Medulla oblongata (tissue), 1 donor: Measurements from ENCODE around the gene RHEBL1.
"Not testable (repeated sequence)": the region's sequence is repeated elsewhere in the genome, so short reads cannot be mapped to it uniquely, and the experiment has no call there.

ENCODE experiments used
- DNase-seq: peaks from one replicate; pipeline ENCODE4 v3.0.0-alpha.2; 2015; ENCODE audit errors: extremely low spot score

RHEBL1 gene

DNA sequence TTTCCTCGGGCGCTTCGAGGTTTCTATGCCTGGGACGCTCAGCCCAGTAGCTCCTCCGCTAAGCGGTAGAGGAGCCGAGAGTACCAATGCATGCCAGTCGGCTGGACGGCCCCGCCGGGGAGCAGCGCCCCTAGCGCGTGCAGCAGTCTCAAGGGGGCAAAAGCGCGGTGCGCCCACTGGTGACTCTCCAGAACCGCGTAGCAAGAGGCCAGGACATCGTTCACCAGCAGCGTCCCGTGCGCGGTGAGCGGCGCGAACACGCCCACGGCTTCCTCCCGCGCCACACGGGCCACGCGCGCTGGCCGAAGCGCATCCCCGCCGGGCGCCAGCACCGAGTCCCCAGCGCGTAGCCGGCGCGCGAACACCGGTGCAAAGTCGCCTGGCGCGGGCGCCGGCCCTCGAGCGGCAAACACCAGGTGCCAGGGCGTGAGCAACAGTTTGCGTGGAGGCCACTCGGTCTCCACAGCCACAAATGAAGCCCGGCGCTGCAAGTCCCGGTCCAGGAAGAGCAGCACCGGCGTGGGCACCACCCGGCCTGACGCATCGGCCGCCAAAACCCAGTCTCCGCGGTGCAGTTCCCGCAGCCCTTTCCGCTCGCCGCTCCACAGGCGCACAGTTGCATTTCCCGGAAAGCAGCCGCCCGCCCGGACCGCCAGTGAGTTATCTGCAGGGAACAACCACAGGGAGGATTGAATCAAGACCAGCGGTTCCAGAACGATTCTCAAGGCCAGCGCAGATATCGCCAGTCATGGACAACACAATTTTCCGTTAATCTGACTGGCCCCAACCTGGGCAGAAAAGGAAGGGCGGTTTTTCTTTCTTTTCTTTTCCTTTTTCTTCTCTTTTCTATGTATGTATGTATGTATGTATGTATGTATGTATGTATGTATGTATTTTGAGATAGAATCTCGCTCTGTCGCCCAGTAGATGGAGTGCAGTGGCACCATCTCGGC lies 20.3 kb upstream of the RHEBL1 start:
- no peak for DNase-seq

DNA sequence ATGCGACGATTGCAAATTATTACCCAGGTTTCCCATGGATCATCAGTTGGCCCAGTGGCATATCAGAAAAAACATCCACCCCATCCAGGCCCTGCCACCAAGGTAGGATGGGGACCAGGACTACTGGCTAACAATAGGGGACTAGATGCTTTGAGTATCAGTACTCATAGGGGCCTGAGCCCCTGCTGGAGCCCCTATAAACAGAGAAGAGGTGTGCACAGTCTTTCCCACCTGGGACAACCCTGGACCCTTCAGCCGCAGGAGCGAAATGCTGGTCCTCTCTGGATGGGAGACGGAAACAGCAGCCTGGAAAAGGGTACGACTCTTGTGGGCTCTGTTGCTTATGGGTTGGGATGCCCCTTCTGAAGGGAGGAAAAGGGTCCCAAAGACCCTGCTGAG lies 19.2 kb upstream of the RHEBL1 start:
- DNase-seq = no peak

DNA sequence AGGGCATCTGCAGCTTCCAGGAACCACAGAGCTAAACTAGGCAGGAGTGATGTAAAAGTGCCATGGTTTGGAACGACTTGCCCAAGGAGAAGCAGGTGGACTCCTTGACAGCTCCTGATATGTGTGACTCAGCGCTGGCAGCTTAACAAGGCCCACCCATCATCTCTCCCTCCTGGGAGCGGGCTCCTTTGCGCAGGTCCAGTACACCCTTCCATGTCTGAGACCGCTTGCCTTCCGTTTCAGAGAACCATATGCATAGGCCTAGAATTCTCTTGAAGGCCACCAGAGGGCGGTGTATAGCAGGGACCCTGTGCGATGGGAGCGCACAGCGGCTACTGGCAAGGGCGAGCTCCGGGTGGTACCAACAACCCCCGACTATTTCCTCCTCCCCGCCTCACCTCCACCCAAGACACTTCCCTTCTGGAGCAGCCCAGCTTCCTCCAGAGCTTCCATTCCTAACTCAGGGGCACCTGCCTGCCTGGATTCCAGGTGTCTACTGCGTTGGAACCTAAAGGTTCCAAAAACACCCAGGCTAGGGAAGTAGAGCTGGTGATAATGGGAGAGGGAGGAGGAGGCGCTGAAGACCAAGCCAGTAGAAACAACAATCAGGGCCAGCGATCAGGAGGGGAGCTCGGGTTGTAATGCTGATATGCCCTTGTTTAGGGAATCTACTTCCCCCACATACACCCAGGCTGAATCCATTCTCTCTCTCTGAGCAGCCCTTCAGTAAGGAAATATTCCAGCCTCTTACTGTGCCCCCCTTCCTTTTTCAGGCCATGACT lies 18.6 kb upstream of the RHEBL1 start:
- peak; percentile 94 for DNase-seq

DNA sequence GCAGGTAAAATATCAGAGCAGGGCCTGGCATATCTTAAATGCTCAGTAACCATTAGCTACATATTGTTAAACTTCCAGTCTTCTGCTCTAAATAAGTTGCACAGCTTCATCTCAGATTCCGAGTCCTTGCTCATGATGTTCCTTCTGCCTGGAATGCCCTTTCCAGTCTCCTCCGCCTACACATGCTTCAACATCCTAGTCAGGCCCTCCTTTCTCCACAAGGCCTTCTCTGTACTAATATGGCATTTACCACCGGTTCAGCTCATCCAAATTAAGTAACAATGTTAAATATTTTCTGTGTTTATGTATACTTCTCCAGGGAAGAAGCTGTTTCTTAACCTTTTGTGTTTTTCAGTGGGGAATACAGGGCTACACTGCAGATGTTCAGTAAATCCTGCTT lies 16.3 kb upstream of the RHEBL1 start:
- DNase-seq = no peak

DNA sequence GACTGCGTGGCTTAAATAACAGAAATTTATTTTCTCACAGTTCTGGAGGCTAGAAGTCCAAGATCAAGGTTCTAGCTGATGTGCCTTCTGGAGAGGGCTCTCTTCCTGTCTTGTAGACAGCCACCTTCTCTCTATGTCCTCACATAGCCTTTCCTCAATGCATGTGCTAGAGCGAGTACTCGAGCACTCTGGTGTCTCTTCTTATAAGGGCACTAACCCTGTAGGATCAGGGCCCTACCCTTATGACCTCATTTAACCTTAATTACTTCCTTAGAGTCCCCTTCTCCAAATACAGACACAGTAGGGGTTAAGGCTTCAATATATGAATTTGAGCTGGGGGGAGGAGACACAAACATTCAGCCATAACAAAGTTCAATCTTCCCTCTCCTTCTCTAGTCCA lies 14.7 kb upstream of the RHEBL1 start:
- no peak for DNase-seq

DNA sequence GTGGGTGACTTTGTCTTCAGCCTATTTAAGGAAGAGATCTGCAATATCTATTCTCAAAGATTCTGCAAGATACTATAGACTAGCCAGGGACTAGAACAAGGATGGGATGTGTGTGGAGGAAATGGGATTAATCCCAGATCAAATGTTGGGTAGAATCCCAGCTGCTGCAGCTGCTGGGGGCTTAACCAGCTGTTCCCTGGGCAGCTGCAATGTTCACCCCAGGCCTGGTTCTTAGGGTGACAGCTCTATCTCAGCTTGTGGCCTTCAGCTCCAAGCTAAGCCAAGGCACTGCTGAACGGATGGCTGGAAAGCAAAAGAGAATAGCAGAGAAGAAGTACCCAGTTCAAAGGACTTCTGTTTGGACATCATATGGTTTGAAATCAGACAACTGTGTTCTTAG lies 10.0 kb upstream of the RHEBL1 start:
- no peak for DNase-seq

DNA sequence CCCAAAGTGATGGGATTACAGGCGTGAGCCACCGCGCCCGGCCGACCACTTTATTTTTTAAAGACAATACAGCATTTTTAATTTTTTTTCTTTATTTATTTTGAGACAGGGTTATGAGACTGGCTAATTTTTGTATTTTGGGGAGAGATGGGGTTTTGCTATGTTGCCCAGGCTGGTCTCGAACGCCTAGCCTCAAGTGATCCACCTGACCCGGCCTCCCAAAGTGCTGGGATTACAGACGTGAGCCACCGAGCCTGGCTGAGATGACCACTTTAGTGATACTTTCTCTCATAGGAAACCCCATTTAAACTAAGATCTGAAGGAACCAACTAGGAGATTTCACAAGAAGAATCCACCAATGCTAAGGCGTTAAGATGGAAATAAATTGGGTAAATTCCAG lies 1.2 kb upstream of the RHEBL1 start:
- DNase-seq = no peak

DNA sequence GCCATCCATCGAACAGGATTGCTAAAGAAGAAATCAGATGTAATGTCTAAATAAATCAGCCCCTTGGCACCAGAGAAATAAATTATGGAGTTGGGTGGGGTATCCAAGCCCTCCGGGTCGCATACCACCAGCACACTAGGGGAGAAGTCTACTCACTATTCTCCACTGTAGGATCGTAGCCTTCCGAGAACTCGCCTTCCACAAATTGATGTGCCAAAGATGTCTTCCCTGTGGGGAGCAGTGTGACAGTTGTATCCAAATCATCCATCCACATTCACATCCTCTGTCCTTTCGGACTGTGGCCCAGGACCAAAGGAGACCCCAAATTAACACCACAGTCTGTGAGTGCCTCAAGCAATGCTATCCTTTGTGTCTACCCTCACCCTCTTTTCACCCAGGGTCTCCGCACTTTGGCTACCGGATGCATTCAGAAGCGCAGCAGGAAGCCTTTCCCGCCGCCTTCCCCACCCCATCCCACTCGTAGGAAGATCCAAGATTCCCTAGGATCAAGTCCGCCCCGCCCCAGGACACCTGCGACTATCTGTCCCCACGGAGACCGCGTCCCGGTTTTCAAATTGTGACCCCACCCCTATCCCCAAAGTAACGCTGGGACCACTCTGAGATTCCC lies 786 bp downstream of the RHEBL1 start:
- DNase-seq = no peak

DNA sequence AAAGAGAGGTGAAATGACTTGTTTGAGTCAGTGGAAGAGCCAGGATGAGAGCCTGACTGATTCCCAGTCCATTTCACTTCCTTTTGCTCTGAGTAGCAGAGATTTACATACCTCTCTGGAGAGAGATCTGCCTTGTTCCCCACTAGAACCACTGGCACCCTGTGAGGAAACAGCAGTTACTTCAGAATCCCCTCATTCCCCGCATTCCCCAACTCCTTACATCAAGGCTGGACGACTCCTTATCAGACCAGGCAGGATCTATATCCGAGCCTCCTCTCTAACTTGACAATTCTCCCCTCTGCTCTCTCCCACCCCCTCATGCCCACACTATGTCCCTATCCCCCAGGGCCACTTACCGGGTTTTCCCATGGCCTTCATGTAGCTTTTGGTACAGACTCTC lies 3.7 kb downstream of the RHEBL1 start:
- no peak for DNase-seq

DNA sequence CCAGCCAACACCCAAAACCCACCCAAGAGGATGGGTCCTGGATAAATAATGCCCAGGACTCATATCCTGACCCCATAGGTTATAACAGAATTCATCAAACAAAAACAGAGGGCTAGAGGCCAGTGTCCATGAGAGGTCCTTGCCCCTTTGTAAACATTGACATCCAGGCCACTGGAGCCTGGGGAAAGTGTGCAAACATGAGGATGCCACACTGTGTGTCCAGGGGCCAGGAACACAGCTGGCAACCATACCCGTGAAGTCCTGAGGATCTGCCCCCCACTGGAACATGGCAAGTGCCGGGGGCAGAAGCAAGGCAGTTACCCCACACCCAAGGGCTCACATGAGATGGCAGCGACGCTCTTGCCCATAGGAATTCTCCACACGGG lies 5.0 kb downstream of the RHEBL1 start:
- DNase-seq = no peak

DNA sequence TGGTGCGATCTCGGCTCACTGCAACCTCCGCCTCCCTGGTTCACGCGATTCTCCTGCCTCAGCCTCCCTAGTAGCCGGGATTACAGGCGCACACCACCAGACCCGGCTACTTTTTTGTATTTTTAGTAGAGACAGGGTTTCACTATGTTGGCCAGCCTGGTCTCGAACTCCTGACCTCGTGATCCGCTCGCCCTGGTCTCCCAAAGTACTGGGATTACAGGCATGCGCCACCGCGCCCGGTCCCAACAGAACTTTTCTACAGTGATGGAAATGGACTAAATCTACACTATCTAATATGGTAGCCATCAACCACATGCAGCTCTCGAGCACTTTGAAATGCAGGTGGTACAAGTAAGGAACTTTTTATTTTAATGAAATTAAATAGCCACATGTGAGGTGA lies 7.9 kb downstream of the RHEBL1 start:
- DNase-seq = not testable (repeated sequence)

DNA sequence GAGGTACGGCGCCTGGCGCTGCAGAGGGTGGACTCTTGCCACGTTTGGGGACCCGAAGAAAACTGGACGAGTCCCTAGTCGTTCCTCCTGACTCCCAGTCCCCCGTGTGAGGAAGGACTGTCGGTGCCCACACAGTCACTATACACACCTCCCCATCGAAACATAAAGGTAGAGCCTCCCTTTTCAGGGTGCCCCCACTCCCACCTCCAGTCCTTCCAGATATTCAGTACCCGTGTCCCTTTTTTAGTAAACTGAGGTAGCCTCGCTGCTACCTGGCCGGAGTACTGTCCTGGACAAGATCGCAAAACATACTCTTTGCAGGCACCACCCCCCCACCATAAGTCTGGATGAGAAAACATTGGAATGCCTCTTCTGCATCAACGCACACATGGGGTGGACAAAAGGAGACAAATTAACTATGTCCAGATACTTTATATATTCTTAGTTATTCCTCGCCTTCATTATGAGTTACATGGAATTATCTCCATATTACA lies 8.6 kb downstream of the RHEBL1 start:
- peak; percentile 10 for DNase-seq

DNA sequence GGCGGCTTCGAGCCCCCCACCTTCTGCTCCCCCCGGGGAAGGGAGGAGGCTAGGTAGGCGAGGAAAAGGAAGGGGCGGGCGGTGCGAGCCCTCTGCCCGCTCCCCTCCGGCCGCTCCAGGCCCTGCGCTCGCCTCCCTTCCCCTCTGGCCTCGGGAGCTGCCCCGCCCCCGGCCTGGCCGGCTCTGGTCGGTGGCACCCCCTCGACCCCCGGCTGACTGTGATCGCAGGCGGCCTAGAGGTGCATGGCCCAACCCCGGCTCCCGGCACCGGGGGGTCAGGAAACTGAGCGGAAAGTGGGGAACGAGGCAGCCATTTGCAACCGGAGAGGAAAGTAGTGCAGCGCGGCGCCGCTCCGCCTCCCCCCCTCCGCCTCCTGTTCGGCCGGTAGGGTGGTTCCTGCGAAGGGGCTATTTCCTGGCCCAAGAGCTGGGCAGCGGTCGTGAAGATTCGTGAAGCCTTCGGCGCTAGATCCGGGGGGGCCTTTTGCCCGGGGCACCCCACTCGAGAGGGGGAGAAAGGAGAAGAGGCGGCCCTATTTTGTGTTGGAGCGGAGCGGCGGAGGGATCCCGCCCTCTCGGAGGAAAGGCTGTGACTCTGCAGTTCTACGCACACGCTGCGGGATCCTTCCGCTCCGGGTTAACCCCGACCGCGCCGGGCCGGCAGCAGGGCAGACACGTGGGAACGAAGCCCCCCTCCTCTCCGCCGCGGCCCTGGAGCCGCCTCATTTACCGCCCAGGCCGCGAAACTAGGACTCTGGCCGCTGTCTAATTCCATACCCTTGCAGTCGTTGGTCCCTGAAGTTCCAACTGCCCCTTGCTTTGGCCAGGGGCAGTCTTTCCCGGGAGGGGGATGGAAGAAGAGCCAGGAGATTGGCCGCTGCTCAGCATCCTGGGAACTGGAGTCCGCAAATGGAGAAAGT lies 9.3 kb downstream of the RHEBL1 start, which contains the start of gene KMT2D:
Gene KMT2D, minus strand, starts transcription at position 558 of the 920 bp plus-strand sequence. CDS start 5,470 bp downstream, outside the sequence.
- DNase-seq = peak; percentile 93

DNA sequence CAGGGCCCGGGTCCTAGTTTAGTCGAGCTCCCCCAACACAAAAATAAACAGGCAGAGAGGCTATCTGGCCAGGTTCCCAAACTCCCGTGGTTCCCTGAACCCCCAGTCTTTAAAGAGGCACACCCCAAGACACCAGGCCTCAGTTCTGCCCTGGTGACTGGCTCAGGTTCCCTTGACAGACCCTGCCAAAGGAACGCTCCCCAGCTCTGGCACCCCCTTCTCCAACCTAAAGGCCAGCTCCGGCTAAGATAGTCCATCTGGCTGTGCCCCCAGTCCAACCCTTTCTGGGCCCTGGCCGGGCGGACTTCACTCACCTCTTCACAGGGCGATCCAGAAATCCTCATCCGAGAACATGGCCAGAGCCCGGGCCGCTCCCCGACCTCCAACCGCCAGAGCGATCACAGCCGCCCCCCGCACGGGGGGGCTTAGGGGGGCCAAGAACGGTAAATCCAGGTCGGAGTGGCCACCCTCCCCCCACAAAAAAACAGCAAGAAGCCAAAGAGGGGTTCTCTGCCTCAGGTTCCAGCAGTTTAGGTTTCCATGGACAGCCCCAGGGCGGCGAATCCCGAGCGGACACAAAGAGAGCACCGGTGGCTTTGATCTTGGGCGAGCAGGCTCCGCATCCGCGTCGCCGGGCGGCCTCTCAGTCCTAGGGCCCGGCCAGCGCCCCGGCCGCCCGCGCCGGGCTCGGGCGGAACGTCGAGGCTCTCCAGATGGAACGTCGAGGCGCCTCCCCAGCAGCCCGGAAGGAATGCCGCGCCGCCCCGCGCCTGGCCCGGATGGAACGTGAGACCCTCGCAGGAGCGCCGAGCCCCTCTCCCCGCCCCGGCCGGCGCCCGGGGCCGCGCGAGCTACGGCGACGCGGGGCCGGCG lies 10.2 kb downstream of the RHEBL1 start:
- no peak for DNase-seq

DNA sequence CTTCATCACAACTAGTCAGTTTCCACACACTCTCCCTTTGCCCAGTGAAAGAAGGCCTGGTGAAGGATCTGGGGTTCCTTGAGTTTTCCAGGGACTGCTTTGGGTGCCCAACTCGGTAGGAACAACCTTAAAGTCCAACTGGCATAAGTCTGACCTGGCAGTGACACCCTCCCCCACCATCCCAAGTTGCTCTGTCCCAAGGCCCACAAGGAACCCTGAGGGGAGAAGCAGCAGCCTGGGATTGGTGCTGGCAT lies 10.8 kb downstream of the RHEBL1 start:
- no peak for DNase-seq

DNA sequence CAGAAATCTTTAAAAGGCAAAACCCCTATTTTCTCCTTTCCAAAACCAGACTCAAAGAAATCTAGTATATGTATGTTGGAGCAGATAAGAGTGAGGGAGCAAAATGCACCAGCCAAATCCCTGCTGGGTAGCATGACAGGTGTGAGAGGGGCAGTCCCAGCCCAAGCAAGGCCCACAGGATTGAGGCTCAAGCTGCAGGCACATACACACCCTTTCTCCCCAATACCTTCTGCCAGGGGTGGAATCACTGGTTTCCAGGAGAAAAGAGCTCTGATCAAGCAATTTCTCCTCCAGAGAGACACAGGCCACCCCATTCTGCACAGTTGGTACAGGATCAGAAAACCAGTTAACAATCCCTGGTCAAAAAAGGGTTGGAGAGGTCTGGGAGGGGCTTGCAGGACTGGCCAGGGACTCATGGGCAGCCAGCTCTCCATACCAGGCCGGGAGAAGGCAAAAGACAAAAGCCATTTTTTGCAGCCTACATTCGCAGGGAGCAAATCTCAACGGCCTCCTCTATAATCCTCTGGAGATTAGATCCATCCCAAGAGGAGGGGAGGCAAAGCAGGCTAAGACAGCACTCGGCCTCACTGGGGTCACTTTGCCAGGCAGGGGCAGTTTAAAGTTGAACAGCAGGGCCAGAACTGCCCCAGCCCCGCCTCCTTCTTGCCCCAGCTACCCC lies 11.3 kb downstream of the RHEBL1 start:
- DNase-seq = no peak

DNA sequence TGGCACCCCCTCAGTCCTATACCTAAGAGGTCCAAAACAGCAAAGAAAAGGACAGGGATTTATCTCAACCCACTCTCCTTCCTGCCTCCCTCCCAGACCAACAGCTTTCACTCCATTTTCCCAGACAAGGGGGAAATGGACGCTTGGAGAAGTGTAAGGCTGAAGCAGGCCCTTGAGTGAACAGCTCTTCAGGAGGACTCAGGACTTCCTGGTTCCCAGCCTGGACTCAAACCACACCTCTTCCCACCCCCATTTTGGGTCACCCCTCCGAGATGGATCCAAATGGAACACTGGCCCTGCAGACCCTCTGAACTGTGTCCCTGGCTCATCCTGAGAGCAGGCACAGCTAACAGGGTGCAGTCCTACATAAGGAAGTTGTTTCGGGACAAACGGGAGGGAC lies 11.9 kb downstream of the RHEBL1 start:
- DNase-seq = peak; percentile 18

DNA sequence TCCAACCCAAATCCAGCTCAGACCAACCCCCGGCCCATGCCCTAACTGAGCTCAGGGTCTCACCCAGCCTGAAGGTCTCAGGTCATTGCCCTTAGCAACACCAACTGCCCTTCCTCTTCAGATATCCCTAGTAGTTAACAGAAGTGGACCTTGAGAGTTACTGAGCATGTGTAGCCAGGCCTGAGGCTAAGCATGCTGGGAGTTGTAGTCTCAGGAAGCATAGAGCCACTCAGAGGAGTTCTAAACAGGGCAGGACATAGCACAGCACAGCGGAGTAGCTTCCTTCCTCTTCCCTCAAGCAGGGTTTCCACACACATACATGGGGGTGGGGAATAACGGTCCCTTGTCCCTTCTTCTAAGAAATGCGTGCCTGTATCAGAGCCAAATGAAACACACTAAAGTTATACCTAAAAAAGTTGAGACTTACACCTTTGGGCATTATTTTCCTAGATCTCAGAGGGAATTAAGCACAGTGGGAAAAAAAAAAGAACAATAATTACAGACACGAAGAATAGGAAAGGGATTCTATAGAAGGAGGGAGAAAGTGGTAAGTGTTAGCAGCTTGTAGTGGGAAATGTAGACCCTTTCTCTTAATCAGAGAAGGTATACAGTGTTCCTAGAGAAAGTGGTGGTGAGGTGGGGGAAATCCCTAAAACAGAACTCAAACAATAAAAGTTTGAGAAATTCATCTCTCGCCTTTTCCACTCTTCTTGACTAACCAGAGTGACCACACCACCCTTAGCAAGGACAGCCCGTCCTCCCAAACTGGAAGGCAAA lies 13.6 kb downstream of the RHEBL1 start:
- DNase-seq = peak; percentile 89

DNA sequence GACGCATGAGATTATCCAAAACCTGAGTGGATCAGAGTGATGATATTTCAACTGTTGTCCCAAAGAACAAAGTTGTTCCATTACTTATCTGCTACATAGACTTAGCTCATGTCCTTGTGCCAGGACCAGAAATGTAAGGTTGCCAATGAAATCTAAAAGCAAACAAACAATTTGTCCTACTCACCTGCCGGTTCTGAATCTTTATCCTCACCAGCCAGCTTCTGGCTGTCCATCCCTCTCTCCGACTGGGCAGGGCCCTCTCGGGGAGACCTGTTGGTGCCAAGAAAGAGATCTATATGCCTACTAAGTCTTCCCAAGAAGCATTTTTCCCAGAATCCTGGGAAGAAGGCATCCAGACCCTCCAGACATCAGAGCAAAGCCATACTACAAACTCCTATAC lies 14.7 kb downstream of the RHEBL1 start:
- no peak for DNase-seq
